Glutamatergic neuron (in vitro differentiated cells): ENCODE measurements around the gene HOXC12. TPM values are rescaled to one million over a fixed set of nuclear protein-coding genes. Genes with fewer than 3 reads are reported as not detected.

ENCODE experiments used
- DNase-seq: peaks from one replicate; pipeline ENCODE4 v3.0.0; 2022
- H3K27ac Mint-ChIP-seq: one replicate; pipeline ENCODE4 v1.8.0; 2020; ENCODE audit warnings: mild to moderate bottlenecking, mixed read lengths, inconsistent platforms; ENCODE audit not compliant: unreplicated experiment
- H3K27me3 Mint-ChIP-seq: one replicate; pipeline ENCODE4 v1.8.0; 2020; ENCODE audit warnings: mild to moderate bottlenecking, moderate library complexity, mixed read lengths, inconsistent platforms; ENCODE audit not compliant: unreplicated experiment
- H3K36me3 Mint-ChIP-seq: one replicate; pipeline ENCODE4 v1.8.0; 2020; ENCODE audit warnings: mild to moderate bottlenecking, mixed read lengths, inconsistent platforms; ENCODE audit not compliant: unreplicated experiment
- H3K4me1 Mint-ChIP-seq: one replicate; pipeline ENCODE4 v1.8.0; 2020; ENCODE audit warnings: mild to moderate bottlenecking, low read depth, mixed read lengths, inconsistent platforms; ENCODE audit not compliant: unreplicated experiment
- H3K4me3 Mint-ChIP-seq: one replicate; pipeline ENCODE4 v1.8.0; 2020; ENCODE audit warnings: mild to moderate bottlenecking, mixed read lengths, inconsistent platforms; ENCODE audit not compliant: unreplicated experiment
- H3K9me3 Mint-ChIP-seq: one replicate; pipeline ENCODE4 v1.8.0; 2020; ENCODE audit warnings: mild to moderate bottlenecking, moderate library complexity, mixed read lengths, inconsistent platforms; ENCODE audit not compliant: unreplicated experiment
- total RNA-seq: library from RNA; stranded (reverse); fragmentation: NEBNext Ultra II Directional; extraction: Animal tissue kit (Norgen Biotek cat#: 25700); gene quantifications from one replicate; pipeline ENCODE4 v1.2.1, GENCODE V29; 2021; ENCODE audit not compliant: unreplicated experiment
- TF ChIP-seq, protein P1 (sequence below): fragments of 200-600 bp; sonication (generic); IDR thresholded peaks from one replicate; pipeline ENCODE4 v1.5.0; 2021; ENCODE audit not compliant: partially characterized antibody, unreplicated experiment

The HOXC12 gene
- total RNA-seq, 1 donor from 2014 or later, result not detected

- Mint-ChIP-seq H3K9me3 (peaks cover 5% of the 10 kb centered on the region), H3K27ac (no peak overlapping the region), H3K4me1 (no peaks in the 10 kb centered on the region), H3K27me3 (peaks cover 66% of the 10 kb centered on the region), H3K36me3 (no peaks in the 10 kb centered on the region), H3K4me3 (no peak overlapping the region)
- no peak for DNase-seq
- TF ChIP-seq, protein P1, sequence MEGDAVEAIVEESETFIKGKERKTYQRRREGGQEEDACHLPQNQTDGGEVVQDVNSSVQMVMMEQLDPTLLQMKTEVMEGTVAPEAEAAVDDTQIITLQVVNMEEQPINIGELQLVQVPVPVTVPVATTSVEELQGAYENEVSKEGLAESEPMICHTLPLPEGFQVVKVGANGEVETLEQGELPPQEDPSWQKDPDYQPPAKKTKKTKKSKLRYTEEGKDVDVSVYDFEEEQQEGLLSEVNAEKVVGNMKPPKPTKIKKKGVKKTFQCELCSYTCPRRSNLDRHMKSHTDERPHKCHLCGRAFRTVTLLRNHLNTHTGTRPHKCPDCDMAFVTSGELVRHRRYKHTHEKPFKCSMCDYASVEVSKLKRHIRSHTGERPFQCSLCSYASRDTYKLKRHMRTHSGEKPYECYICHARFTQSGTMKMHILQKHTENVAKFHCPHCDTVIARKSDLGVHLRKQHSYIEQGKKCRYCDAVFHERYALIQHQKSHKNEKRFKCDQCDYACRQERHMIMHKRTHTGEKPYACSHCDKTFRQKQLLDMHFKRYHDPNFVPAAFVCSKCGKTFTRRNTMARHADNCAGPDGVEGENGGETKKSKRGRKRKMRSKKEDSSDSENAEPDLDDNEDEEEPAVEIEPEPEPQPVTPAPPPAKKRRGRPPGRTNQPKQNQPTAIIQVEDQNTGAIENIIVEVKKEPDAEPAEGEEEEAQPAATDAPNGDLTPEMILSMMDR, result no peak
Observed at GRCh38 chr12:53972152-53972702, 17.5 kb downstream of the HOXC12 start.

- no peak for DNase-seq
- H3K9me3 Mint-ChIP-seq, result peaks cover 5% of the 10 kb centered on the region
- H3K4me1 Mint-ChIP-seq, result no peaks in the 10 kb centered on the region
- H3K36me3 Mint-ChIP-seq, result no peaks in the 10 kb centered on the region
- TF ChIP-seq, protein P1, result no peak
- no peak within 1 kb of the TSS for H3K27ac Mint-ChIP-seq
- peaks cover 63% of the 10 kb centered on the region for H3K27me3 Mint-ChIP-seq
- no peak within 1 kb of the TSS for H3K4me3 Mint-ChIP-seq
Observed at GRCh38 chr12:53972722-53973235, 18.1 kb downstream of the HOXC12 start, which contains the start of gene HOXC11. HOXC11 (plus strand) TSS chr12:53973126; CDS start chr12:53973242, 116 bp downstream.

DNA sequence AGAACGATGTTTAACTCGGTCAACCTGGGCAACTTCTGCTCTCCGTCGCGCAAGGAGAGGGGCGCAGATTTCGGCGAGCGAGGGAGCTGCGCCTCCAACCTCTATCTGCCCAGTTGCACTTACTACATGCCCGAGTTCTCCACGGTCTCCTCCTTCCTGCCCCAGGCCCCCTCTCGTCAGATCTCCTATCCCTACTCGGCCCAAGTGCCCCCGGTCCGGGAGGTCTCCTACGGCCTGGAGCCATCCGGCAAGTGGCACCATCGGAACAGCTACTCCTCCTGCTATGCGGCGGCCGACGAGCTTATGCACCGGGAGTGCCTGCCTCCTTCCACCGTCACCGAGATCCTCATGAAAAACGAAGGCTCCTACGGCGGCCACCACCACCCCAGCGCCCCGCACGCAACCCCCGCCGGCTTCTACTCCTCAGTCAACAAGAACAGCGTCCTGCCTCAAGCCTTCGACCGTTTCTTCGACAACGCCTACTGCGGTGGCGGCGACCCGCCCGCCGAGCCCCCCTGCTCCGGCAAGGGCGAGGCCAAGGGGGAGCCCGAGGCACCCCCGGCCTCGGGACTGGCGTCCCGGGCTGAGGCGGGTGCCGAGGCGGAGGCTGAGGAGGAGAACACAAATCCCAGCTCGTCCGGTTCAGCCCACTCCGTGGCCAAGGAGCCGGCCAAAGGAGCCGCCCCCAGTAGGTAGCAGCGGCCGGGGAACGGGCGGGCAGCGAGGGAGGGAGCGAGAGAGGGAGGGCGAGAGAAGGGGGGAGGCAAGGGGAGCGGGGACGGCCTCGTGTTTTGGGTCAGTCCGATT, 18.7 kb downstream of the HOXC12 start:
- DNase-seq, result no peak
- peaks cover 62% of the 10 kb centered on the region for H3K27me3 Mint-ChIP-seq
- no peak overlapping the region for H3K27ac Mint-ChIP-seq
- no peaks in the 10 kb centered on the region for H3K4me1 Mint-ChIP-seq
- TF ChIP-seq, protein P1, result no peak
- H3K9me3 Mint-ChIP-seq, result peaks cover 5% of the 10 kb centered on the region
- H3K36me3 Mint-ChIP-seq, result no peaks in the 10 kb centered on the region
- no peak overlapping the region for H3K4me3 Mint-ChIP-seq

DNA sequence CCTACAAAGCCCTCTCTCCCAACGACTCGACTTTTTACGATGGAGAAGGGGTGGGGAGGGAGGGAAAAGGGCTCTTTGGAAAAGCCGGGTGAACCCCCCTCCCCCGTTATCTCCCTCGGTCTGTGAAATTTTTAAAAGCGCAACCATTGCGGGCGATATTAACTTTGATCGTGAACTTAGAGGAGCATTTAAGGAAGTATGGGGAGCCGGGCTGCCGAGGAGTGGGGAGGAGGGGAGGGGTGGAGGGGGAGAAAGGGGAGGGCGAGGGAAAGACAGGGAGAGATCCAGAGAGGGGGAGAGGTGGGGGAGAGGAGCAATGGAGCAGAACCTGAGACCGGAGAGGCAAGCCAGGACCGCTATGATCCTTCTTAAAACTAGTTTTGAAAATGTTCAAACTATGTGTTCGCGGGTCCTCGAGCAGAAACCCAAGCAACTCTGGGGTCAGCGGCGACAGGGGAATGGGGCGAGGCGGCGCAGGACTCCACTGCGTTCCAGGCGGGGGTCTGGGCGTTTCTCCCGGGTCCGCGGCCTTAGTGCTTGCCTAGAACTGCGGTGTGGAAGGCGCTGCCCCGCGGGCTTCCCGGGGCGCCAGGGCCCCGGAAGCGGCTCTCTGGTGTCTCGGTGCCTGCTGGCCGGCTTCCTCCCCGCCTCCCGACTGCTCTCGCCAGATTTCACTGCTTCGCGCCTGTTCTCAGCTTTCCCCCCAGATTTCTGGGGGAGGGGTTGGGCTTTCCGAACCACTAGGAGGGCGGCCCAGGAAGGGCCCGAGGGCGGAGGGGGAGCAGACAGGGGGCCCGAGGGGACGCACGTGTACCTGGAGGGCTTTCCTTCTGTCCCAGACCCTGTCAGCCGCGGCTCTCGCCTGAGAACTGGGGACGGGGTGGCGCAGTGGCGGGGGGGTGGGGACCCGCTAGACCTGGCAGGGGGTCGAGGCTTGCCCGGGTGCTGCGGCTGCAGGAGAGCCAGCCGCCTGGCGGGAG, 19.7 kb downstream of the HOXC12 start, which contains the start of gene HOTAIR:
Gene HOTAIR (minus strand): TSS at position 871 of the 980 bp plus-strand sequence.
- TF ChIP-seq, protein P1, result no peak
- H3K36me3 Mint-ChIP-seq, result no peaks in the 10 kb centered on the region
- no peak for DNase-seq
- H3K9me3 Mint-ChIP-seq, result peaks cover 5% of the 10 kb centered on the region
- no peak within 1 kb of the TSS for H3K4me3 Mint-ChIP-seq
- no peaks in the 10 kb centered on the region for H3K4me1 Mint-ChIP-seq
- no peak within 1 kb of the TSS for H3K27ac Mint-ChIP-seq
- peaks cover 61% of the 10 kb centered on the region for H3K27me3 Mint-ChIP-seq
